T47D (cell line): ENCODE measurements around the gene TMEM119.

Experiments
- DNase-seq, 2 experiments: peaks; one replicate each; pipeline versions ENCODE4 v3.0.0 to v3.0.0-alpha.2; 2011 to 2012; ENCODE audit warnings: low read depth in 1 of 2, low spot score in 1 of 2
- JUND ChIP-seq: IDR thresholded peaks from 2 replicates; pipeline ENCODE4 v1.6.1; 2012; ENCODE audit warnings: low read depth
- in situ Hi-C: cut with HindIII; loops from 2 replicates; pipeline ENCODE4 v1.10.0; 2016; ENCODE audit warnings: low sequenced_read_pairs, low pct_unique_long_range_greater_than_20kb

The TMEM119 gene

GRCh38 chr12:108553799-108554198, 44.1 kb downstream of the TMEM119 start:
- no peak for TF ChIP-seq JUND
- no peak for DNase-seq
- in situ Hi-C loops = no loop called here

- no peak for DNase-seq
- in situ Hi-C loops = no loop called here
- no peak for TF ChIP-seq JUND
Observed at GRCh38 chr12:108551535-108551934, 46.3 kb downstream of the TMEM119 start.

DNA sequence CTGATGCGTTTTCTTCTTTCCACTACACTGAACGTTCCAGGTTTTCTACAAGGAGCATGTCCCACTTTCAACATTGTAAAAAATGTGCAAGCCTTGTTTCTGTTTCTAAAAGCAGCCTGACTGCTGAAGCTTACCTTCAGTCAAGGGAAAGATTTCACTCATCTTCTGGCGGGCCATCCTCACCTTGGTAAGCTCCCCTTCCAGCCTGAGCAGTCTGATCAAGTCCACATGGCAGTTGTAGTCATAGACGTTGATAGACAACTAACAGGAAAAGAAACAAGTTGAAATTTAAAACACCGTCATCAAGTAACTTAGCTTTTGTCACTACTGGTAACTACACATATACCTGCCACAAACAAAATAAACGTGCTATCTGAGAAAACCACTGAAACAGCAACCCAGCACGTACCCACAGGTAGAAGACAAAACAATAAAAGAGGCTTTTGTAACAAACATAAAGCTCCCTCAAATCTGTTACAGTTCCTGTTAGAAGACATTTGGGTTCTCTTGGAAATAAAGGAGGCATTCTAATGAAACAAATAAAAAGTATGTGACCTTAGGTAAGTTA, 48.8 kb downstream of the TMEM119 start:
- in situ Hi-C loops = no loop called here
- no peak for TF ChIP-seq JUND
- no peak for DNase-seq

DNA sequence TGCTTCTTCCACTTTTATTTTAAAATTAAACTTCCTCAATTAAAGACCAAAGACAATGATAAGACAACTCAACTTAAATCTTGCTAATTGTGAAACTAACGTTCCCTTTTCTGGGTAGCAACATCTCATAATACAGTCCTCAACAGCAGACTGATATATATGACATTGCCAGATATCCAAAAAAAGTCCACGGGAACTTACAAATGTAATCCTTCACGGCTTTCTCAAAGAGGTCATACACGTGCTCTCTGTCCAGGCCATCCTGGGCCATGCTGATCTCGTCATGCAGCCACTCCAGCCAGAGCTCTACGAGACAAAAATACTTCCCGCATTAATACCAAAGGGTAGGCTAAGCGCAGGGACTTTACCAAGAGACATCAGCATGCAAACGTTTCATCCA, 50.2 kb downstream of the TMEM119 start:
- in situ Hi-C loops = no loop called here
- DNase-seq = no peak
- TF ChIP-seq JUND = no peak

DNA sequence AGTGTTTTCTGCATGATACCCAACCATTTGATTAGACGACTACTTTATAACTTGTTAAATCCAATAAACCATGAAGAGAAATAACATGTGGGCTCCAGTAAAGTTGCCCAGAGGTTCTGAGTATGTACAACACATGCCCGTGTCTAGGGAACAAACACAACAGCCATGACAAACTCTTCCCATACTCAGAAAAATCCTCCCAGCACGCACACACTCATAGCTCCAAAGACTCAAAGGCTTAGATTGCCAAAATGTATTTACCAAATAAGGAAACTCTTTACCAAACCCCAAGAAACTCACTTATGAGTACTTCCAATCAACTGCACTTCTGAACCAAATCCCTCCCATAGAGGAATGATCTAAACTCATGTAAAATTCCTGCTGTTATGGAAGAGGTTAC, 54.2 kb downstream of the TMEM119 start:
- TF ChIP-seq JUND = no peak
- in situ Hi-C loops = no loop called here
- DNase-seq = no peak

- DNase-seq = no peak
- in situ Hi-C loops = no loop called here
- no peak for TF ChIP-seq JUND
Observed at GRCh38 chr12:108542320-108542719, 55.6 kb downstream of the TMEM119 start.
